GM19438 (cell line): ENCODE measurements around the gene FBXO21.

Source experiments
- ATAC-seq: cut with Tn5 transposase; IDR thresholded peaks from one replicate; pipeline ENCODE4 v1.9.1; 2021; ENCODE audit warnings: low read depth; ENCODE audit not compliant: unreplicated experiment

FBXO21 gene

DNA sequence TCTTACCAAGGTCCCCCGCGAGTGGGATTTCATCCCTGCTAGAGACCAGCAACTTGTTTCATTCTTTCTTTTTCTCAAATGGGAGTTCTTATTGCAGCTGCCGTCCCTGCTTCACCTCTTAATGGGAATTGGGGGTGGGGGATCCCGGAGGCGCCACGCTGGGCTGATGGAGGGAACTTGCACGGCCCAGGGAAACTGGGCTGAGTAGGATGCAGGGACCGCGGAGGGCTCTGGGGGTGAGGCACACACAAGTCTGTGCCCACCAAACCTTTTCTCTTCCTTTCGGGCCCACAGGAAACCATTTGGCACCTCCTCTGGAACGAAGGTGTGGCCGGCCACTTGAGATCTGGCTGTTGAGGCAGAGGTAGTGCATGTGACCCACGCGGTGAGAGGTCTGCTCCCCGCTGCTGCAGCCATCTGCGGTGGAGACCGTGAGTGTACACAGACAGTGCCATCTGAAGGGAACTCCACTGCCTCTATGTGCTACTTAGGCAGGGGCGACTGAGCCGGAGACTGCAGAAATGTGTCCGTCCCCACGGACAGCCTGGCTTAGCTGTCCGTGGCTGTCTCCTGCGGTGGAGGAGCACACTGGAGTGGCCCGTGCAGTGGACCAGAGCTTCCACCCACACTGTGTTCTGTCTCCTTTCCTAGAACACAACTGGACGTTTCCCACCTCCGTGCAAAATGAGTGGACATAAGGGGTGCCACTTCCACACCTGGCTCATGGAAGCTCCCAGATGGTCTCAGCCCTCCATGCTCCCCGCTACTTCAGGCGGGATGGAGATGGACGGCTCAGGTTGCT lies 49.0 kb downstream of the FBXO21 start:
- ATAC-seq: no peak

DNA sequence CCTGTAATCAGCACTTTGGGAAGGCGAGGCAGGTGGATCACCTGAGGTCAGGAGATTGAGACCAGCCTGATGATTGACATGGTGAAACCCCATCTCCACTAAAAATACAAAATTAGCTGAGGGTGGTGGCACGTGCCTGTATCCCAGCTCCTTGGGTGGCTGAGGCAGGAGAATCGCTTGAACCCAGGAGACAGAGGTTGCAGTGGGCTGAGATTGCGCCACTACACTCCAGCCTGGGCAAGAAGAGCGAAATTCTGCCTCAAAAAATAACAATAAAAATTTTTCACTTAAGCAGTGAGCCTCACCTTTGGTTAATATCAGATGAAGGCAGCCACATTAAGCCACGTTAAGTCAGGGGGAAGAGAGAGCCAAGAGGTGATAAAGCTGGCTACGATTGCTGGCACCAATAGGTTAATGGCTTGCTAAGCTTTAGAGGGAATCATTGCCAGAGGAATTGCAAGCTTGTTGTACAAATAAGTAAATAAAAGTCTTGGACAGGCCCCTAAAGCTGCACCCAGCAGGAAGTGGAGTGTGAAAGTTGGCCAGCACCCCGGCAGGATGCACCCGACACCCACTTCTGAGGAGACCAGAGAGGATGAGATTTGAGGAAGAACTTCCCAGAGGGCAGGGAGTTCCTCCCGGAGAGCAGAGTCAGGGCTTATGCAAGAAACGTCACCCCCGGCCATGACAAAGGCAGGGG lies 49.7 kb downstream of the FBXO21 start:
- ATAC-seq: no peak

DNA sequence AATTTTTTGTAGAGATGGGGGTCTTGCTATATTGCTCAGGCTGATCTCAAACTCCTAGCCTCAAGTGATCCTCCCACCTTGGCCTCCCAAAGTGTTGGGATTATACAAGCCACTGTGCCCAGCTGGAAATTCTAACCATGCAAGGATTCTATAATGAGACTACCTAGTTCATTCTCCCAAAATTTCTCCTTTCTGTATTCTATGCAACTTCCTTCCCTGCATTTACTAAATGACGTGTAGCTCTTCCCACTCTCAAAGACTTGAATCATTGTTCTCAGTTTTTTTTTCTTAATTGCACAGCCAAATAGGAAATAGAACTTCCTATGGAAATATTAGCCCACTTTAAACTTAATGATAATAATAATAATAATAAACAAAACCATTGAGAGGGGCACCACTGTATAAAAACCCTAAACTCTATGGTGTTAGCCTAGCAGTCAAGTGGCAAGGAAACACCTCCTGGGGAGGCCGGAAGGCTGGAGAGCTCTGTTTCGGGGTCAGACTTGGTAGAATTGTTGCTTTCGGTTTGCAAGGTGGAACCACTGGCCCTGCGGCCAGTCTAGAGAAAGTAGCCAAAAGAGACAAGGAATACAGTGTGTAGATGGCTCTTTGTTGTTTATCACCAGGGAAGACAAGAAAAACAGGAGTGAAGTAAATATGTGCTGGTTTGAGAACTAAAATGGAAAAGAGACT lies 51.1 kb downstream of the FBXO21 start:
- ATAC-seq: no peak

DNA sequence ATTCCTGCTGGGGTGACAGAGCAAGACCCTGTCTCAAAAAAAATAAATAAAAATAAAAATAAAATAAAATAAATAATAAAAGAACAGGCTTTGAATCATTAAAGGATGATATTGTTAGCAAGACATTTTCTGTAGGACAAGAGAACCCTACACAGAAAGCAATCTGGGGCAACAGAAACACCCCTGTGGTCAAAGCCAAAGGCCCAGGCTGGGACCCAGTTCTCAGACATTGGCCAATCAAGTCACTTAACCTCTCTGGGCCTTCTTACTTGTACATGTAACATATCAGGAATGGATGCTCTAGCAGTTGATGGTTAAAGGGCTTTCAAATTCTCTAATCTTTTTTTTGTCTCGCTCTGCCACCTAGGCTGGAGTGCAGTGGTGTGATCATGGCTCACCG lies 55.5 kb downstream of the FBXO21 start:
- no peak for ATAC-seq

DNA sequence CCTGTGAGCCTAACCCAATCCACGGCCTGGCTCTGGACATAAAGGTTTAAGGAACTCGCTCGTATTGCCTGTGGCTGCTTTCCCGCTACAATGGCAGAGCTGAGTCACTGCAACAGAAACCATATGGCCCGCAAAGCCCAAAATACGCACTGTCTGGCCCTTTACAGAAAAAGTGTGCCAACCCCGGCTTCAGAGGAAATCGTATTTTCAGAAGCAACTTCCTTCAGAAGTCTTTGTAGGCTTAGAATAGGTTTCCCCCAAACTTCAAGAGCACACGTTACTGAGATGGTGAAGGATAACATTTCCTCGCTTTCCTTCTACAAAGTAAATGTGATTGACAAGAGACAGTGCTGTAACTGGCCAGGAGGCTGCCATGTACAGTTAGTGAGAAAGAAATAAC lies 56.2 kb downstream of the FBXO21 start:
- ATAC-seq: no peak

DNA sequence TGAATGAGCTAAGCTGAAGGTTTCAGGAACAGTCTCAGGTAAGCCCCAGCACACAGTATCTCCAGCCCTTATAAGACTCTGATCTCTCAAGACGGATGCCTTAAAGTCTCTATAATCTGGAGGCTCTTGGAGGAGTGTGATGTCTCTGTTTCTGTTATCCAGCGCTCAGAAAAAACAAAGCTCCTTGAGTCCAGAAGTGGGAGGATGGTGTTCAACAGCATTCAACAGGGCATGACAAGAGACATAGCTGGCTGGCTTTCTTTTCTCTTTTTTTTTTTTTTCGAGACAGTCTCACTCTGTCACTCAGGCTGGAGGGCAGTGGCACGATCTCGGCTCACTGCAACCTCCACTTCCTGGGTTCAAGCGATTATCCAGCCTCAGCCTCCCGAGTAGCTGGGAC lies 59.5 kb downstream of the FBXO21 start:
- ATAC-seq: no peak

DNA sequence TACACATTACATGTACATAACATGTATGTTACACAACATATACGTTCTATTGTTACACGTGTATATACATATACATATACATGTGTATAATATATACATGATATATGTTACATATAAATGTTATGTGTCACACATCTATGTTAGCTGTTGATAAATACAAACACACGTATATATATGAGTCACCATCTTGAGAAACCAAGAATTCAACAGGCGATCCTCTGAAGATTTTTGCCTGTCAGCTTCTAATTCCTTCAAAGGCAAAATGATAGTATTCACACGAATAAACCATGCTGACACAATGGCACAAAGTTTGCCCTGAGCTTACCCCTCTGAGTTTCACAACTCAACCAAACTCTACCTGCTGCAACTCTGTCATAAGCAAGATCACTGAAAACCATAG lies 60.9 kb downstream of the FBXO21 start:
- no peak for ATAC-seq

DNA sequence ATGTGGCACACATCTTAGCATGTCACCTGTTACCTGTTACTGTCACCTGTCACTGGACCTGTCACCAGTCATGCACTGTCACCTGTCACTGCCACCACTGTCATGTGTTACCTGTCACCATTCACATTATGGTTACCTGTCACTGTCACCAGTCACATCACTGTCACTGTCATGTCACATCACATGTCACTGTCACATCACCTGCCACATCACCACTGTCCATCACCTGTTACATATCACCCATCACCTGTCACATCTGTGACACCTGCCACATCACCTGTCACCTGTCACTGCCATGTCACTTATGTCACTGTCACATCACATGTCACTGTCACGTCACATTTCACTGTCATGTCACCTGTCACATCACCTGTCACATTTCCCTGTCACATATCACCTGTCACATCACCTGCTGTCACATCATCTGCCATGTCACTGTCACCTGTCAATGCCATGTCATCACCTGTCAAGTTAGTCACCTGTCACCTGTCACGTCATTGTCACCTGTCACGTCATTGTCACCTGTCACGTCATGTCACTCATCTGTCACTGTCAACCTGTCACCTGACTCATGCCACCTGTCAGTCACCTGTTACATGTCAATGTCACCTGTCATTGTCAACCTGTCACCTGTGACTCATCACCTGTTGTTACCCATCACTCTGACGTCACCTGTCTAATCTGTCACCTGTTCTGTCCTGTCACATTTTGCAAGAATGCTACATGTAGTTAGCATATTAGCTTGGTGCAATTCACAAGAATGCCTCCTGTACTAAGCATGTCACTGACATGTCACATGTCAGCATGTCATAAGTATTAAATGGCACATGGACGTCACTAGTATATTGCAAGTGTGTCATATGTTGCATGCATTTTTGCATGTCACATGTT lies 62.1 kb downstream of the FBXO21 start:
- ATAC-seq: no peak

DNA sequence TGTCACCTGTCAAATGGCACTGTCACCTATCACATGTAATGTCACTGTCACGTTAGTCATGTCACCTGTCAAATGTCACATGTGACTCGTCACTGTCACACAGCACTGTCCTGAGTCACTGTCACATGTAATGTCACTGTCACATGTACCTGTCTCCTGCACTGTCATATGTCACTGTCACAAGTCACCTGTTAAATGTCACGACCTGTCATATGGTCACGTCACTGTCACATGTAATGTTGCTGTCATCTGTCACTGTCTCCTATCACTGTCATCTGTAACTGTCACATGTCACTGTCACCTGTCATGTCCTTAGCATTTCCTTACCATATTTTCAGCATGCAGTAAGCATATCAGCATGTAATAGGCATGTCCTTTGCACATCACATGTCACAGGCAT lies 63.9 kb downstream of the FBXO21 start:
- ATAC-seq: no peak

DNA sequence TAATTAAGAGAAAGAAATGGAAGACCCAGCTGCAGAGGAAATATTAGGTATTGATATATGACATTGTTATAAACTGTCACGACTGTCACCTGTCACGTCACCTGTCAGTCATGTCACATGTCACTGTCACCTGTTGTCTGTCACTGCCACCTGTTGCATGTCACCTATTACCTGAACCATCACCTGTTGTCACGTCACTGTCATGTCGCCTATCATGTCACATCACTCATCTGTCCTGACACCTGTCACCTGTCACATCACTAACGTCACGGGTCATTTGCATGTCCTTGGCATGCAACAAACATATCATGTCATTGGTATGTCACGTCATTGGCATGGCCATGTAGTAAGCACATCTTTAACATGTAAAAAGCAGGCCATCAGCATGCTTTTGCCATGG lies 64.5 kb downstream of the FBXO21 start:
- ATAC-seq: no peak

DNA sequence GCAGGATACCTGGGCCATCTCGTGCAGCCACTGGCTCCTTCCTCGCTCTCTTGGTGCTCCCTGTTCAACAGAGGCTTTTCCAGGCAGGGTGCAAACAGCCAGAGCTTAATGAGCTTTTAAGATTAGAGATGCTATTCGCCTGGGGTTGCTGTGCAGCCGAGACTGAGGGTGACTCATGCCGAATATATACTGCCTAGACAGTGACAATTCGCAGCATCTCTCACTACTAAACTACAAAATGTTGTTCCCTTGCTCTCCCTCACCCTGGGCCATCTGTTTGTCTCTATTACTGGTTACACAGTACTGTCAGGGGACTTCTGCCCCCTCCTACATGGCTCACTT lies 65.0 kb downstream of the FBXO21 start:
- ATAC-seq: no peak

DNA sequence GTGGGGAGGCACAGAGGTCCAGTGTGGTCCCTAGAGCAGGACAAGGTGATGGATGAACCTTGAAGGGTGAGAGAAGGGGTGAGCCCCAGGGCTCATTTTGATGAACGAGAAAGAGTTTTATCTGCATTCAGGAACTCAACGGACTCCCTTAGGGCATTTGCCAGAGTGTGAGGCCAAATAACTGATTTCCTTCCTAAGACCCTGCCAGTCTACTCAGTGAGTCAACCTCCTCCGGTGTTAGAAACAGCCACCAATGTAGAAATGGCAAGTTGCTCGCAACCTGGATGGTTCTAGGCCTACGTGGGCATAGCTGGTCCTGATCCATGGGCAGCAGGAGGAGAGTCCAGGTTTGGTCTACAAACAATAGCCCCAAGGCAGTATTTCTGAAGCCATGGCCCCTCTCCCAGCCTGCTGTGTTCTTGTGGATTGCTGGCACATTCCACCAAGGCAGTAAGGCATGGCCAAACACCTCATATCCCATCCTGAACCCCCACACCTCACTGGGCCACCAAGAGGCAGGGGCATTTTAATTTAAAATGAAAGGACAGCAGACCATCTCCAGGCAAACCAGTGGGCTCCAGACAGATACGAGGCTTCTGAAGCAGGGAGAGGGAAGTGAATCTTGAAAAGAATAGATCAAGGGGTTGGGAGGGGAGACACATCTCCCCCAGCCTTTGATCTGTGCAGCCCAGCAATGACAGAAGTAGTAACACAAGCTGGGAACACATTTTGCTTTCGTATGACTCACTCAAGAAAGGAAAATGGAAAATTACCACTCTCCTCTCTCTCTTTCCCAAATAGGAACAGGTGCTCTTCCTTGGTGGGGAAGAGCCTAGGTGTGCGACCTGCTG lies 65.6 kb downstream of the FBXO21 start:
- no peak for ATAC-seq

DNA sequence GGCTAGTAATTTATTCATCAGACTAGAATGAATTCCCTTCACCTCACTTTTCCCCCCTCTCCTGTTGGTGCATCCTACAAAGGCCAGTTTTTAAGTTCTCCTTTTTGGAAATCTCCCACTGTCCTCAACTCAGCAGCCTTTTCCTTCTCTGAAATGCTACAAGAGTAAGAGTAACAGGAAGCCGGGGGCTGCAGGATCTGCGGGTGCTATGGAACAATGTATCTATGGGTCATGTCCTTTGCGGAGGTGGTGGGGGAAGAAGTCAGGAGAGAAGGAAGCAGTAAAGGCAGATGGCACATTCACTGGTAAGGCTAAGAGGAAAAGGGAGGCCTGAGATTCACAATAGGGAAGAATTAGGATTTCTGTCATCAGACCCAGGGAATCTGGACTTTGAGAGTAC lies 68.8 kb downstream of the FBXO21 start:
- no peak for ATAC-seq

DNA sequence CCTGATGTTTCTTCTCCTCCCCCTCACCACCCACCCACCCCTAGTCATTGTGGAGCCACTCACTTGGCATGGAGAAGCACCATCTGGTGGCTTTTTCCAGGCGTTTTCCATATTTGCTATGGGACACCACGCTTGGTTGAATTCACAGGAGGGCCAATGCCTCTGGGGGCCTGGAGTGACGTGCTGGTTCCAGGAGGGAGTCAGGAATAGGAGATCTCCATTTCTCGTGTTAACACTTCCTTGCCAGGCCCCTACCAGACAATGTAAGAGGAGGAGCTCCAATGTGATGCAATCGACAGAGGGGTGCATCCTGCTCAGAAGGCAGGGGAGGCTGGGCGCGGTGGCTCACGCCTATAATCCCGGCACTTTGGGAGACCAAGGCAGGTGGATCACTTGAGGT lies 69.5 kb downstream of the FBXO21 start:
- ATAC-seq: no peak

DNA sequence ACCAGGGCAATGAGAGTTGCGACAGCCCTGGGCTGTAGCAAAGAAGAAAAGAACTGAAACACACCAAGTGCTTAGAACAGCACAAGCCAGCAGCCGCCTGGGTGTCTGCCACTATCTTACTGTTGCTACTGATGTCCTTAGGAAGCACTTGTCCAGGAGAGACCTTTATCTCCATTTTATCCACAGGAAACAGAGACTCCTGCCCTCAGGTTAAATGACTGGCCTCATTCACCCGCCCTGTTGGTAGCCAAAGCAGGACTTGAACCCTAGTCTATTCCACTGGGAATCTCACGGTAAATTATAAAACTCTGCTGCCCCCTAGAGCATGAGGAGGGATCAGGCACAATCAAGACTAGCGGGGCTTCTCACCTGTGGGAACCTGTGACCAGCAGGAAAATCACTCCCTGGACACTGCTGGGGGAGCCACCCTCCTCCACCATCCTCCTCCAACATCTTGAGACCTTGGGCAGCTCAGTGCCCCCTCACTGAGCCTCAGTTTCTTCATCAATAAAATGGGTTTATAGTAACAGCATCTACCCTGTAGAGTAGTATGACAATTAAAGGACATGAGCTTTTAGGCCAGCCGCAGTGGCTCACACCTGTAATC lies 70.6 kb downstream of the FBXO21 start:
- ATAC-seq: no peak

DNA sequence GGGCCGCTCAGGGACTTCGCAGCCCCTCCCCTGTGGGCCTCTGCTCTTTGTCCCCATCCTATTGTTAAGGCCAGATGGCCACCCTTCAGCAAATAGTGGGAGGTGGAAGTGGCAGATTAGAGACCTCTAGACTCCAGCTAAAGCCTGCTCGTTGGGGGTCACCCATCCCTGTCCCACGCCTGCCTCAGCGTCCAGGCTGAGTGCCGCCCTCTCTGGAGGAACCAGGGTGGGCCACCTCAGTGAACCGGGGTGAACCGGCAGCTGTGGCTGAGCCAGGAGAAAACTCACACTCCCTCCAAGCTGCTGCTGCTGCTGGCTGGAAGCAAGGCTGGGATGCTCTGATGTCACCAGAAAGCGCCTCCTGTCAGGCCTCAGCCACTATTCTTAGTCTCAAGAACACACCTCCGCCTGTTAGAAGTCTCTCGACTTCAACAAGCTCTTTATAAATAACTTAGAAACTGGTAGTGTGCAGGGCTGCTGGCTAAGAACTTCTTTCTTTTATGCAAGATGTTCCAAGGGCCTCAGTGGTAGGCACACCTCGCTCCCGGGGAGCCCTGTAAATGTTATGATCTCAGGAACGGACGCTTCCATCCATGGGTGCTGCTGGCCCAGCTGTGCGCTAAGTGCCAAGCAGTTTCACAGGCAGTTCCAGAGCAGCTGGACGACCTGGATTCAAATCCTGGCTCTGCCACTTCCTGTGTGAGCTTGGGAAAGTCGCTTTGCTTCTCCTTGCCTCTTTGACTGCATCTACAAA lies 71.3 kb downstream of the FBXO21 start:
- no peak for ATAC-seq

DNA sequence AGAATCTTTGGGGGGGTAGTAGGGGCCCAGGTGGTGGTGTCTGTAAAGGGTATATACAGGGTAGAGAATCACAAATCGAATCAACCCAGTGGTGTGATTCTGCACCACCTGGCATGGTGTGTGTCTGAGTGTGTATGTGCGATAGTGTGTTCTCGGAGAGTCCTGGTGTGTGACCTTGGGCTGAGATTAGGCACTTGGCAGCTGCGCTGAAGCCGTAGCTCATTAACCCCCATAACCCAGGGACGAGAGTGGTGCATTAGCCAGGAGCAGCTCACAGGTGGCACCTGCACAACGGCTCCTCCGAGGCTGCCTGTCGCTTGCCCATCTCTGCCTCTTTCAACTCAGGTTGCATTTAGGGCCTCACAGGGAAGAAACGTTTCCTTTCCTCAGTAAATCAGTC lies 75.5 kb downstream of the FBXO21 start:
- ATAC-seq: no peak

DNA sequence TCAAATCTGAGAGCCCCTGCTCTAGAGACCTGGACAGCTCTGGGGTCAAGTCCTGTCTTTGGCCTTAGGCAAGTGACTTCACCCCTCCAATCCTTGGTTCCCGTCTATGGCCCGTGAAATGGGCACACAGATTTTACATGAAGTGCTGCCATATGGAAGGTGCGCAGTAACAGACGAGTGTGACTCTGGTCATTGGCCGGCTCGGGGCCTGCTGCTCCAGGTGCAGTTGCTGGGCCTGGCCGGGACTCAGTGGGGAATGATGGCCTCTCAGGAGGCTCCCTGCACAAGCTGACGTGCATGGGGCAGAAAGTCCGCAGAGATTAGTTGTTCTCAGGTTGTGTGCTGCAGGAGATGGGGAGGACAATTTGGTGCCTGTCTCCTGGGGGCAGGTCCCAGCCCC lies 77.0 kb downstream of the FBXO21 start:
- no peak for ATAC-seq
